OCI-LY7 (cell line): ENCODE results near the gene WDR43. TPM values are rescaled to one million over a fixed set of nuclear protein-coding genes. Genes with fewer than 3 reads are reported as not detected.

Source experiments
- BruUV-seq: library from RNA; stranded (reverse); fragments of 400-500 nt; replicated peaks from 2 replicates; lab custom pipeline; 2021; lab: Mats Ljungman, UMichigan
- CTCF ChIA-PET: fragments of 300-600 bp; sonication (Branson Sonifier 250); formaldehyde crosslinking; loops from one replicate; lab custom pipeline; 2022; ENCODE audit warnings: antibody characterized with exemption; ENCODE audit not compliant: unreplicated experiment; lab: Charles Lee
- POLR2A ChIA-PET: fragments of 300-600 bp; sonication (Branson Sonifier 250); formaldehyde crosslinking; loops from one replicate; lab custom pipeline; 2022; ENCODE audit warnings: antibody characterized with exemption; lab: Charles Lee
- DNase-seq: peaks from one replicate; pipeline ENCODE4 v3.0.0-alpha.2; 2015; ENCODE audit warnings: low spot score
- H2AFZ ChIP-seq: fragments of 200-600 bp; sonication (generic), shearing (Covaris generic); 2 replicates; pipeline ENCODE4 v1.6.1; 2014; ENCODE audit warnings: mild to moderate bottlenecking, antibody characterized with exemption, low read length, moderate library complexity
- H3K27ac ChIP-seq: fragments of 200-600 bp; sonication (generic); 2 replicates; pipeline ENCODE4 v1.5.1; 2014; ENCODE audit warnings: mixed run types, low read depth, mild to moderate bottlenecking, moderate library complexity, low read length, inconsistent platforms; ENCODE audit not compliant: poor library complexity, severe bottlenecking
- H3K36me3 ChIP-seq: fragments of 200-600 bp; sonication (generic); 2 replicates; pipeline ENCODE4 v1.6.1; 2014; ENCODE audit warnings: mild to moderate bottlenecking, antibody characterized with exemption, low read length, moderate library complexity, mixed read lengths; ENCODE audit not compliant: insufficient read depth
- H3K4me1 ChIP-seq: fragments of 200-600 bp; sonication (generic); 2 replicates; pipeline ENCODE4 v1.5.1; 2014; ENCODE audit warnings: mild to moderate bottlenecking, low read length; ENCODE audit not compliant: insufficient read depth, poor library complexity, severe bottlenecking
- H3K4me2 ChIP-seq: fragments of 200-600 bp; sonication (generic); 2 replicates; pipeline ENCODE4 v1.6.1; 2014; ENCODE audit warnings: mild to moderate bottlenecking, low read length
- H3K4me3 ChIP-seq: fragments of 200-600 bp; sonication (generic); 2 replicates; pipeline ENCODE4 v1.5.1; 2014; ENCODE audit warnings: mild to moderate bottlenecking, low read depth, low read length; ENCODE audit not compliant: poor library complexity, severe bottlenecking
- H3K79me2 ChIP-seq: fragments of 200-600 bp; sonication (generic); 2 replicates; pipeline ENCODE4 v1.6.1; 2016; ENCODE audit warnings: low read depth, mild to moderate bottlenecking, low read length, moderate library complexity, mixed read lengths; ENCODE audit not compliant: insufficient read depth
- H3K9me2 ChIP-seq: fragments of 200-600 bp; sonication (generic); 2 replicates; pipeline ENCODE4 v1.6.1; 2016; ENCODE audit warnings: mild to moderate bottlenecking, low read length, mixed read lengths; ENCODE audit not compliant: insufficient read depth
- H3K9me3 ChIP-seq: fragments of 200-600 bp; sonication (generic); 2 replicates; pipeline ENCODE4 v1.6.1; 2014; ENCODE audit warnings: mild to moderate bottlenecking, mixed run types, low read length, mixed read lengths
- H4K20me1 ChIP-seq: fragments of 200-600 bp; sonication (generic); 2 replicates; pipeline ENCODE4 v1.6.1; 2014; ENCODE audit warnings: mild to moderate bottlenecking, antibody characterized with exemption, low read length, moderate library complexity, mixed read lengths; ENCODE audit not compliant: insufficient read depth
- CTCF ChIP-seq: fragments of 200-600 bp; sonication (generic); conservative IDR thresholded peaks from 2 replicates; pipeline ENCODE4 v1.5.1; 2014; ENCODE audit warnings: mild to moderate bottlenecking, antibody characterized with exemption, low read length, moderate library complexity, mixed read lengths
- EZH2phosphoT487 ChIP-seq: fragments of 200-600 bp; sonication (generic); IDR thresholded peaks from 2 replicates; pipeline ENCODE4 v1.6.1; 2018; ENCODE audit warnings: low read depth, borderline replicate concordance, mild to moderate bottlenecking, mixed run types, antibody characterized with exemption, low read length, moderate library complexity, mixed read lengths
- intact Hi-C: fragments of 100-400 bp; cut with micrococcal nuclease; formaldehyde crosslinking; loops from one replicate; pipeline ENCODE4 v1.10.0; 2022; ENCODE audit not compliant: unreplicated experiment
- total RNA-seq, 2 experiments: library from RNA; depleted of rRNA in 1 of 2; stranded (reverse); fragments of >200 nt in 1 of 2; shearing (Covaris generic) in 1 of 2; gene quantifications; 2 replicates each; pipeline ENCODE4 v1.2.3, GENCODE V29; 2014 to 2022

WDR43 gene
- total RNA-seq, 2 experiments from 2014 or later = 78.8 to 111 TPM

GRCh38 chr2:28941008-28941407 is 46.5 kb downstream of the WDR43 start:
- Histone ChIP-seq H3K4me3 (no peak overlapping the region), H3K4me2 (no peak overlapping the region), H3K36me3 (peaks cover 98% of the 10 kb centered on the region), H3K27ac (no peak overlapping the region), H4K20me1 (no peaks in the 10 kb centered on the region), H3K4me1 (no peaks in the 10 kb centered on the region), H3K79me2 (peaks cover 10% of the 10 kb centered on the region; the same call in 1 of the 2 replicates), H3K9me2 (no peaks in the 10 kb centered on the region), H3K9me3 (no peaks in the 10 kb centered on the region), H2AFZ (no peak overlapping the region)
- BruUV-seq = no TSS peak
- POLR2A ChIA-PET = interaction anchor here (1.2 kb wide), 1 partner anchor 9 kb away, joined by 3 read pairs; no protein-coding TSS in a partner anchor
- no peak for DNase-seq
- CTCF ChIA-PET = no interaction called here
- TF ChIP-seq EZH2phosphoT487 = no peak
- TF ChIP-seq CTCF = no peak
- intact Hi-C loops = no loop called here

GRCh38 chr2:28944535-28945248 is 50.2 kb downstream of the WDR43 start:
- no peak for TF ChIP-seq EZH2phosphoT487
- TF ChIP-seq CTCF = no peak
- intact Hi-C loops = no loop called here
- POLR2A ChIA-PET = interaction anchor here (1.1 kb wide), 1 partner anchor 7 kb away, joined by 3 read pairs; no protein-coding TSS in a partner anchor
- peaks cover 94% of the 10 kb centered on the region for H3K36me3 ChIP-seq
- H3K27ac ChIP-seq = no peak overlapping the region
- no peaks in the 10 kb centered on the region for H3K79me2 ChIP-seq
- no peaks in the 10 kb centered on the region for H4K20me1 ChIP-seq
- no peak for DNase-seq
- no peaks in the 10 kb centered on the region for H3K9me3 ChIP-seq
- no peak overlapping the region for H3K4me3 ChIP-seq
- H3K9me2 ChIP-seq = no peaks in the 10 kb centered on the region
- H3K4me2 ChIP-seq = no peak overlapping the region
- no peak overlapping the region for H2AFZ ChIP-seq
- CTCF ChIA-PET = no interaction called here
- H3K4me1 ChIP-seq = no peaks in the 10 kb centered on the region
- no TSS peak for BruUV-seq

- H3K4me2 ChIP-seq = no peak overlapping the region
- H2AFZ ChIP-seq = no peak overlapping the region
- no peaks in the 10 kb centered on the region for H3K79me2 ChIP-seq
- intact Hi-C loops = no loop called here
- no TSS peak for BruUV-seq
- no peak for DNase-seq
- H3K9me2 ChIP-seq = no peaks in the 10 kb centered on the region
- H3K9me3 ChIP-seq = no peaks in the 10 kb centered on the region
- H4K20me1 ChIP-seq = no peaks in the 10 kb centered on the region
- no peaks in the 10 kb centered on the region for H3K4me1 ChIP-seq
- ChIA-PET CTCF (no interaction called here), POLR2A (interaction anchor here (0.7 to 1.6 kb wide), 2 partner anchors 22 to 25 kb away, joined by 6 to 7 read pairs; no protein-coding TSS in a partner anchor)
- no peak for TF ChIP-seq CTCF
- TF ChIP-seq EZH2phosphoT487 = no peak
- H3K27ac ChIP-seq = no peak overlapping the region
- no peak overlapping the region for H3K4me3 ChIP-seq
- H3K36me3 ChIP-seq = peaks cover 62% of the 10 kb centered on the region
These were observed 53.7 kb downstream of the WDR43 start for GRCh38 chr2:28948160-28948559.
